HG02623 (cell line): ENCODE data around the gene GAPT.

Experiments used
- ATAC-seq: cut with Tn5 transposase; IDR thresholded peaks from one replicate; pipeline ENCODE4 v1.9.1; 2021; ENCODE audit warnings: moderate library complexity; ENCODE audit not compliant: unreplicated experiment

GAPT gene

DNA sequence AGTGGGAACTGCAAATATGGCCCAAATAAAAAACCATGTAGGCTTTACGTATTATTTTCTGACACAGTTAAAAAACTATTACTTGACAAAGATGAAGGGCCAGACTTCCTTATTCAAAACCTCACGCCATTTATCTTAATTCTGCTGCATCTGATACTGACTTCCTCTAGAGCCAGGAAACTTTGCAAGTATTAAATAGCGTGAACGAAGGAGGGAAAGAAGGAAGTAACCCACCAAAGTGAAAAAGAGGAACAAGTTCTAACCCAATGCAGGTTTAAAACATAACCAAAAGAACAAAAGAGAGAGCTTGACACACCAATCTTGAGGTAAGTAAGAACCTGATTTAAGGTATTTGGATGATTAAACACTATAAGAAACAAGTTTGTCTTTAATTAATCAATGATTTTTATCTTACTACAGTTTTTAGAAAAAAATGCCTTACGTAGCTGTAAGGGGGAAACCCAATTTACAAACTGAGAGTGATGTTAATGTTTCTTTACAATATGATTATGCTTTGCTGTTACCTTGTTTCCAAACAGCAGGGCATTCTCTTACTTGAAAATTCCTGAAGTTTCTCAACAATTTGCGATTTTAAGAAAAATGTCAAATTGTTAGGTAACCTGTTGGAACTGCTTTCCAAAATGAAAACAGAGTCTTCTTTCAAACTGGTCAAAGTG lies at the start of gene GAPT:
Gene GAPT (plus strand): TSS at position 220 of the 677 bp plus-strand sequence. CDS start 3,102 bp downstream, outside the sequence.
- ATAC-seq, result peak; percentile 83

- ATAC-seq, result no peak
These were observed 46.4 kb upstream of the GAPT start for GRCh38 chr5:58444805-58445204.

DNA sequence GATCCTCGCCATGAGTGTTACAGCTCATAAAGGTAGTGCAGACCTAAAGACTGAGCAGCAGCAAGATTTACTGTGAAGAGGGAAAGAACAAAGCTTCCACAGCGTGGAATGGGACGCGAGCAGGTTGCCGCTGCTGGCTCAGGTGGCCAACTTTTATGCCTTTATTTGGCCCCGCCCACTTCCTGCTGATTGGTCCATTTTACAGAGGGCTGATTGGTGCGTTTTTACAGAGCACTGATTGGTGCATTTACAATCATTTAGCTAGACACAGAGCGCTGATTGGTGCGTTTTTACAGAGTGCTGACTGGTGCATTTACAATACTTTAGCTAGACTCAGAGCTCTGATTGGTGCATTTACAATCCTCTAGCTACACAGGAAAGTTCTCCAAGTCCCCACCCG lies 45.2 kb upstream of the GAPT start:
- ATAC-seq, result no peak

- ATAC-seq, result no peak
These were observed 44.0 kb upstream of the GAPT start for GRCh38 chr5:58447226-58447625.

- no peak for ATAC-seq
These were observed 41.2 kb upstream of the GAPT start for GRCh38 chr5:58450018-58450417.

DNA sequence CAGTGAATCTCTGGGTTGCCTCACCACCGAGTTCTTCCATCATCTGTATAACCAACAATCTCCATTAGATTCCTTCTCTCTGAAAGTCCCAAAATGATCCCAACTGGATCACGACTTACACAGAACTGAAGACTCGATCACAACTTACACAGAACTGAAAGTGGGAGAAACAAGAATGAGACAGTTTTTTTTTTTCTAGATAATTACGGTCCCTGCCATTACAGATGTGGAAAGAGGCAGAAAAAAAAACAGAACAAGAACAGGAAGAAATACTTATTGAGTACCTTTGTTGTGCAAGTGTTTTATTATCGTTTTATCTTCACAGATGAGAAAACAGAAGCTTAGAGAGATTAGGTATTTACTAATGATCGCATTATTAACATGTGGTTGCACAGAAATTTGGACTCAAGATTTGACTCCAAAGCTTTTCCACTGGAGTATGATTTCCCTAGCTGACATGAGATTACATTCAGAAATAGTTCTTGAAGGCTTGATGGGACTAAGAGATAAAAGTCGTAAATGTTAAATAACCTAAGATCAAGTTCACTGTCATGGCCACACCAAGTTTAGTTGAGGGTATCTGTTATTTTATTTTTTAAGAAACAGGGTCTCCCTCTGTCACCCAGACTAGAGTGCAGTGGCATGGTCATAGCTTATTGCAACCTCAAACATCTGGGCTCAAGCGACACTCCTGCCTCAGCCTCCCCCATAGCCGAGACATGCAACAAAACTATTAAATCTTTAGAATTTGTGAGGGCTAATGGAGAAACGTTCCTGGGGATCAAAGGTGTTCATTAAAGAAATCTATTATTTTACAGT lies 40.2 kb upstream of the GAPT start:
- ATAC-seq, result no peak

GRCh38 chr5:58451732-58452565 lies 39.3 kb upstream of the GAPT start:
- no peak for ATAC-seq

DNA sequence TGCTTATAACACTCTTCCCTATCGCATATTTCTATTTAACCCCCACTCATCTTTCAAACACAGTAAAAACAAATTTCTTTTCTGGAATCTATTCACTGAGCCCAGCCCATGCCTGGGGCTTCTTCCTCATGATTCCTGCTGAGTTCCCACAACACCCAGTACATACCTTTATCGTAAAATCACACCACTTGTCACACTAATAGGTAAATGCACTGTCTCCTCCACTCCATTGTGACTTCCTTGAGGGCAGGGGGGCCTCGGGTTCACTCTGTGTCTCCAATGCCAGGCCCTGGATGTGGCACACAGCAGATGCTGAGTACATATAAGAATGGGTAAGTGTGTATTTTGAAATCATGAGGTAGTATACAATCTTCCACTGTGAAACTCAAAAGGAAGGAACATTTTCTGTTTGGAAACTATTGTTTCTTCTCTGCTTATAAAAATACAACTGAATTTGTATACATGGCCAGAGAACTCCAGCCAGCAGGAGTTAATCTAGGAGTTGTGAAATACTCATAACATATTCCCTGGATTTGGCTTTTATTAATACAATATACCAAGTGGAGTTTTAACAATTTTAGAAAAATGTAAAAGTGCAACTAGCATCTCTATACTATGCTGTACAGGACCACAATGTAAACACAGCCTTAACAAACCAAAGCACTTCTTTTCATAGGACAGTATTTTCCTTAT lies 38.5 kb upstream of the GAPT start:
- no peak for ATAC-seq

GRCh38 chr5:58453306-58453705 lies 37.9 kb upstream of the GAPT start:
- no peak for ATAC-seq

DNA sequence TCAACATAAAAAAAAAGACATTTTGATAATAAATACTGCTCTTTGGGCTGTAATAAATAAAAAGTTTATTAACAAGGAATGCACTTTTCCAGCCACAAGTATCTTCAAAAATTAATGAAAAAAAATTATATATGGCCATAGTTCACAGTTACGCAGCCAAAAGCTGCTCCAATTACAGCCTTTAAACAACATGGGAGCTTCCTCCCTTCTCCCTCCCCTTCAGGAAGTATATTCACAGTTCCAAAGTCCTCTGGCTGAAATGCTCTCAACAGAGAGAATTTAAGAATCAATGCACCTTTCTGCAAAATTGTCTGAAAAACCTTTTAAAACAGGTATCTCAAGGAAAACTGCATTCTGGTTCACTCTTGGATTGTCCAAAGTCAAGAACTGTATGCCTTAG lies 37.2 kb upstream of the GAPT start:
- no peak for ATAC-seq

- no peak for ATAC-seq
These were observed 36.2 kb upstream of the GAPT start for GRCh38 chr5:58455066-58455465.

DNA sequence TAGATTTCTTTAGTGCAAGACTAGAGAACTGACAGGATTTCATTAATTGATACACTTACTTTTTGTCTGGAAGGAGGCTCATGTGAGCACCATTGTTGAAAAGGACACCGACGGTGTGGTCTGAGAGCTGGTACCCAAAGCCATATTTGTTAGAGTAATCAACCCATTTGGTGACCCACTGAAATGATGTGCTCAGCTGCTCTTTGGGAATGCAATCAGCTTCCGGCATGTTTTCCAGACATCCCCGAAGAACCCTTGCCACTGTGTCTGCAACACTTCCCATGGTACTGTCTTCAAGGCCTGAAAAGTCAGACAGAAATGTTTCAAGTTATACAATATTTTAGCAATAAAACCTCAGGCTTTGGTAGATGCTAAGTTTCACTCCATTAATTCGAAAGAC lies 35.8 kb upstream of the GAPT start:
- ATAC-seq, result no peak

GRCh38 chr5:58456026-58456425 lies 35.2 kb upstream of the GAPT start:
- no peak for ATAC-seq

GRCh38 chr5:58456486-58456885 lies 34.7 kb upstream of the GAPT start:
- ATAC-seq, result no peak

DNA sequence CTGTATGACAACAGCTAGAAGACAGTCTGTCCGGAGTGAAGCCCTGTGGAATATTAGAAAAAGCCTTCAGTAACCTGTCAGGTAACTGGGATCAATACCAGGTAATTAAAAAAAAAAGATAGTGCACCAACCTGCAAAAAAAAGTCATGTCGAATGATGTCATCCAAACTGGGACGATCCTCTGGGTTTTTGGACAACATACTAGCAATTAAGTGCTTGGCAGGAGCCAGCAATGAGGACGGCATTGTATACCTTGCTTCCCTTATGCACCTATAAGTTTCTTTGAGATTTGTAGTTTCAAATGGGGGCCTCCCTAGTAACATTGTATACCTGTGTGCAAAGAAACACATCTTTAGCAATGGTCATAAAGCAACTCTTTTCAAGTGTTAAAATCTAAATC lies 34.2 kb upstream of the GAPT start:
- no peak for ATAC-seq

- no peak for ATAC-seq
These were observed 33.0 kb upstream of the GAPT start for GRCh38 chr5:58458141-58458742.

DNA sequence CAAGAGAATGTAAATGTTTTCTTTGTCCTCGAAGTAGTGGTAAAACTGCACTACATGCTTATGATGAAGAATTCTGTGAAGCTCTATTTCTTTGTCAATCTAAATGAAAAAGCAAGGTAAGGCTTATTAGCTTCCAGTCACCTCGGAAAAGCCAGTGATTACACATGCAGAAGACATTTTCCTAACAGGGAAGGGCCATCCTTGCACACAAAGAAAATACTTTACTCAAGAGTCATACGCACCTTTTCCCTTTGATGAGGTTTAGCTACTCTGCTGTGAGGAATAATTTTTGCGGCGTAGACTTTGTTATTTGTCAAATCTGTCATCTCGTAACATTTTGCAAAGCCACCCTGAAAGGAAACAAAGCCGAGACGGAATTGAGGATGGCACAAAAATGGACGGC lies 32.5 kb upstream of the GAPT start:
- ATAC-seq, result no peak

GRCh38 chr5:58459146-58460001 lies 31.9 kb upstream of the GAPT start:
- ATAC-seq, result no peak

DNA sequence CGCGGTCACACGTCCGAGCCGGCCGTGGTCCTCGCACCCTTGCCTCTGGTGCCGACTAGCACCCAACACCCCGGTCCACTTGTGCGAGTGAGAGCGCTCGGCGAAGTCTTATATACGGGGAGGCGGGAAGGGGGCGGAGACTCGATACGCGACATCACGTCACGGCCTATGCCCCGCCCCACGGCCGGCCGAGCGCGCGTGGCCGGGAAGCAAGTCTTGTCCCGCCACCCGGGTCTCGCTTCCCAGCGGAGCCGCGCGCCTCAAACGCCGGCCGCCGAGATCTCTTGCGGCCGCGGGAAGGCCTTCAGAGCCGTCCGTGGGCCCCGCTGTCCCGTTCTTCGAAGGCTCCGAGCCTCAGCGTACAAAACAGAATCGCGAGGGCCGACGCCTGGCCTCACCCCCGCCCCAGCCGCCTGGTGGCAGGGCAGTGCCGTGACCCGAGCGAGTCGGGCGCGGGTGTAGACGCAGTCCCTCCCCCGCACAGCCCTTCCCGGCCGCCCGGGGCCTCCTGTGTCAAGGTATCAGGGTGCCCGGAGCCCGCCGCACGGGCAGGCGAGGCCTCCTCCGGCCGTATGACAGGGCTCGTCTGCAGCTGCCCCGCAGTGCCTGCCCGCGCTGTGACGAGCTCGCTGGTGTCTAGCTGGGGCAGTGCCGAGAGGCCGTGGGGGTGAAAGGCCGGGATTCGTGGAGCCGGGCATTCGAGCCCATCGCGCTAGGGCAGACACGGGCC lies 31.1 kb upstream of the GAPT start, which contains the start of gene PLK2:
Gene PLK2 (minus strand): TSS at position 85 of the 730 bp plus-strand sequence. CDS start 127 bp downstream, outside the sequence.
- peak; percentile 75 for ATAC-seq
